Measurements from ENCODE around the gene CASP3. TPM values are rescaled to one million over a fixed set of nuclear protein-coding genes. Genes with fewer than 3 reads are reported as not detected.

The CASP3 gene
- total RNA-seq = 10 to 100 TPM; 14.9 to 49.0 (median 25.8) TPM

- Histone ChIP-seq H3K27ac (peak within 1 kb of the TSS; percentile 95 to 100 (median 96)), H3K9me3 (no peaks in the 10 kb centered on the region), H3K4me3 (peak within 1 kb of the TSS; percentile 87 to 97 (median 90)), H3K4me1 (peaks cover 0 to 36% (median 9%) of the 10 kb centered on the region in 4 donors), H3K27me3 (no peaks in the 10 kb centered on the region), H3K36me3 (peaks cover 0 to 4% (median 0%) of the 10 kb centered on the region in 3 donors)
- TF ChIP-seq POLR2A (IDR thresholded peaks at IDR 0.05) (peak; percentile 94 to 96), CTCF (IDR thresholded peaks at IDR 0.05) (peak in 4 of 6 experiments; percentile 28 to 41 (median 37))
- DNase-seq = peak; percentile 94 to 99 (median 98)
These were observed at the start of gene CASP3, which contains the start of gene PRIMPOL for GRCh38 chr4:184649026-184649970. CASP3 (minus strand) TSS chr4:184649447; CDS start chr4:184638453, 10,994 bp downstream. PRIMPOL (plus strand) TSS chr4:184649738; CDS start chr4:184657141, 7,403 bp downstream.

- Histone ChIP-seq H3K27me3 (no peaks in the 10 kb centered on the region), H3K4me1 (no peaks in the 10 kb centered on the region), H3K36me3 (peaks cover 0 to 15% (median 0%) of the 10 kb centered on the region in 3 donors), H3K27ac (no peak overlapping the region), H3K4me3 (no peak overlapping the region), H3K9me3 (no peaks in the 10 kb centered on the region)
- no peak for DNase-seq
- TF ChIP-seq POLR2A (IDR thresholded peaks at IDR 0.05) (no peak), CTCF (IDR thresholded peaks at IDR 0.05) (no peak)
These were observed 48.7 kb upstream of the CASP3 start for GRCh38 chr4:184697956-184698355.

- H3K4me1 ChIP-seq = no peaks in the 10 kb centered on the region
- H3K27me3 ChIP-seq = no peaks in the 10 kb centered on the region
- no peak for DNase-seq
- TF ChIP-seq POLR2A (IDR thresholded peaks at IDR 0.05) (no peak), CTCF (IDR thresholded peaks at IDR 0.05) (no peak)
- H3K9me3 ChIP-seq = no peaks in the 10 kb centered on the region
- H3K4me3 ChIP-seq = no peak overlapping the region
- no peak overlapping the region for H3K27ac ChIP-seq
- H3K36me3 ChIP-seq = peaks cover 0 to 16% (median 0%) of the 10 kb centered on the region in 3 donors
These were observed 46.1 kb upstream of the CASP3 start for GRCh38 chr4:184695178-184695896.

GRCh38 chr4:184694412-184694956 lies 45.2 kb upstream of the CASP3 start:
- no peak overlapping the region for H3K27ac ChIP-seq
- no peak for DNase-seq
- TF ChIP-seq CTCF (IDR thresholded peaks at IDR 0.05) = no peak
- H3K4me3 ChIP-seq = no peak overlapping the region
- no peaks in the 10 kb centered on the region for H3K27me3 ChIP-seq
- peaks cover 0 to 16% (median 0%) of the 10 kb centered on the region in 3 donors for H3K36me3 ChIP-seq
- no peaks in the 10 kb centered on the region for H3K4me1 ChIP-seq
- H3K9me3 ChIP-seq = no peaks in the 10 kb centered on the region

- Histone ChIP-seq H3K4me3 (no peak overlapping the region), H3K27me3 (no peaks in the 10 kb centered on the region), H3K4me1 (no peaks in the 10 kb centered on the region), H3K27ac (no peak overlapping the region), H3K9me3 (no peaks in the 10 kb centered on the region), H3K36me3 (peaks cover 0 to 16% (median 0%) of the 10 kb centered on the region in 3 donors)
- TF ChIP-seq CTCF (IDR thresholded peaks at IDR 0.05) (no peak), POLR2A (IDR thresholded peaks at IDR 0.05) (no peak)
- no peak for DNase-seq
These were observed 43.8 kb upstream of the CASP3 start for GRCh38 chr4:184693056-184693455.

Measured in Peyer's patch (tissue), 4 donors.